WERI-Rb-1 (cell line): ENCODE data around the gene MMP17.

Experiments
- DNase-seq: peaks from one replicate; pipeline ENCODE4 v3.0.0-alpha.2; 2020
- H3K27ac ChIP-seq: fragments of 250-450 bp; sonication (Bioruptor Pico); 2 replicates; pipeline ENCODE4 v1.5.1; 2020; ENCODE audit warnings: mild to moderate bottlenecking, moderate library complexity
- H3K27me3 ChIP-seq: fragments of 250-450 bp; sonication (Bioruptor Pico); 2 replicates; pipeline ENCODE4 v1.5.1; 2021; ENCODE audit warnings: mild to moderate bottlenecking, low read depth, moderate library complexity; ENCODE audit not compliant: insufficient read depth, severe bottlenecking
- H3K36me3 ChIP-seq: fragments of 250-450 bp; sonication (Bioruptor Pico); 2 replicates; pipeline ENCODE4 v1.5.1; 2020; ENCODE audit warnings: mild to moderate bottlenecking, moderate library complexity
- H3K4me3 ChIP-seq: 2 replicates; pipeline ENCODE4 v1.5.1; 2011; ENCODE audit warnings: low read depth, mild to moderate bottlenecking, control low read depth, low read length
- H3K9me3 ChIP-seq: fragments of 250-450 bp; sonication (Bioruptor Pico); 2 replicates; pipeline ENCODE4 v1.5.1; 2021; ENCODE audit warnings: mild to moderate bottlenecking, moderate library complexity; ENCODE audit not compliant: severe bottlenecking
- TF ChIP-seq, protein P1 (sequence below): IDR thresholded peaks from 2 replicates; pipeline ENCODE4 v1.5.1; 2011; ENCODE audit warnings: low read depth, mild to moderate bottlenecking, control low read depth, inconsistent platforms, low read length

Gene MMP17

DNA sequence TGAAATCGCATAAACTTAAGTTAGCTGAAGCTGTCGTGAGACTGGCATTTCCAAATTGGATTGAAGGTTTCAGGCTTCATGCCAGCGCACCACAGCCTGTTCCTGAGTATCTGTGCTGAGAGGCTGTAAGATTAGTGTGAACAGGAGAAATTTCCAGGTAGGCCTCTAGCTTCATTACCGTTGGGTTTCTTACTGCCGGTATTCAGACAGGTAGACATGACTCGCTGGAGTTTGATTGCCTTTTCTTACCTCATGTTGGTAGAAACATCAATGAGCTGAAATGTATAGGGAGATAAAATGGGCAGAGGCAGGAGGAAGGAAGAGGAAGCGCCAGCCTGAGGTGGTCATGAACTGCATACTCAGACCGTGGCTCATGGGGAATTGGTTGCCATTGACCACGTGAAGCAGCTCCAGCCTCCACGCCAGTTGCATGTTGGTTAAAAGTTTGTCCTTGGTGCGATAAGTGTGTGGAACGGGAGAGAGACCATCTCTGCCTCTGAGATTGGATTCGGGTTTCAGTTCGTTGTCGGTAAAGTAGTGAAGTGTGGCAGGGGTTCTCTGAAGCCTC lies 42.3 kb upstream of the MMP17 start:
- peaks cover 39% of the 10 kb centered on the region for H3K36me3 ChIP-seq
- no peaks in the 10 kb centered on the region for H3K27me3 ChIP-seq
- TF ChIP-seq, protein P1, sequence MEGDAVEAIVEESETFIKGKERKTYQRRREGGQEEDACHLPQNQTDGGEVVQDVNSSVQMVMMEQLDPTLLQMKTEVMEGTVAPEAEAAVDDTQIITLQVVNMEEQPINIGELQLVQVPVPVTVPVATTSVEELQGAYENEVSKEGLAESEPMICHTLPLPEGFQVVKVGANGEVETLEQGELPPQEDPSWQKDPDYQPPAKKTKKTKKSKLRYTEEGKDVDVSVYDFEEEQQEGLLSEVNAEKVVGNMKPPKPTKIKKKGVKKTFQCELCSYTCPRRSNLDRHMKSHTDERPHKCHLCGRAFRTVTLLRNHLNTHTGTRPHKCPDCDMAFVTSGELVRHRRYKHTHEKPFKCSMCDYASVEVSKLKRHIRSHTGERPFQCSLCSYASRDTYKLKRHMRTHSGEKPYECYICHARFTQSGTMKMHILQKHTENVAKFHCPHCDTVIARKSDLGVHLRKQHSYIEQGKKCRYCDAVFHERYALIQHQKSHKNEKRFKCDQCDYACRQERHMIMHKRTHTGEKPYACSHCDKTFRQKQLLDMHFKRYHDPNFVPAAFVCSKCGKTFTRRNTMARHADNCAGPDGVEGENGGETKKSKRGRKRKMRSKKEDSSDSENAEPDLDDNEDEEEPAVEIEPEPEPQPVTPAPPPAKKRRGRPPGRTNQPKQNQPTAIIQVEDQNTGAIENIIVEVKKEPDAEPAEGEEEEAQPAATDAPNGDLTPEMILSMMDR = no peak
- no peak overlapping the region for H3K4me3 ChIP-seq
- no peak for DNase-seq
- no peaks in the 10 kb centered on the region for H3K9me3 ChIP-seq
- no peak overlapping the region for H3K27ac ChIP-seq

DNA sequence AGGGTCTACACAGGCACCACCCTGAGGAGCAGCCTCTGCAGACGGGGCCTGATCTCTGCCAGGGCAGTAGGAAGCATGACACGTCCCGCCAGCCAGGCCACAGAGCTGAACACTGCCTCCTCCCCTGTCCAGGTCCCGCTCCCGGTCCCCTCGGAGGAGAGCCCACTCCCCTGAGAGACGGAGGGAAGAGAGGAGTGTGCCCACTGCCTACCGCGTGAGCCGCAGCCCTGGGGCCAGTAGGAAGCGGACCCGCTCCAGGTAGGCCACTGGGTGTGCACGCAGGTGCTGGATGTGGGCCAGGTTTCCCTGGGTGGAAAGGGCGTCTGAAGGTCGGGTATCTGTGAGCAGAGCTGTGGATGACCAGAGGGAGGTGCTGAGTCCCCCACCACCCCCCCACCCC lies 41.9 kb upstream of the MMP17 start:
- no peak for DNase-seq
- H3K9me3 ChIP-seq = no peaks in the 10 kb centered on the region
- TF ChIP-seq, protein P1 = no peak
- H3K4me3 ChIP-seq = no peak overlapping the region
- H3K27me3 ChIP-seq = no peaks in the 10 kb centered on the region
- peaks cover 41% of the 10 kb centered on the region for H3K36me3 ChIP-seq
- no peak overlapping the region for H3K27ac ChIP-seq

DNA sequence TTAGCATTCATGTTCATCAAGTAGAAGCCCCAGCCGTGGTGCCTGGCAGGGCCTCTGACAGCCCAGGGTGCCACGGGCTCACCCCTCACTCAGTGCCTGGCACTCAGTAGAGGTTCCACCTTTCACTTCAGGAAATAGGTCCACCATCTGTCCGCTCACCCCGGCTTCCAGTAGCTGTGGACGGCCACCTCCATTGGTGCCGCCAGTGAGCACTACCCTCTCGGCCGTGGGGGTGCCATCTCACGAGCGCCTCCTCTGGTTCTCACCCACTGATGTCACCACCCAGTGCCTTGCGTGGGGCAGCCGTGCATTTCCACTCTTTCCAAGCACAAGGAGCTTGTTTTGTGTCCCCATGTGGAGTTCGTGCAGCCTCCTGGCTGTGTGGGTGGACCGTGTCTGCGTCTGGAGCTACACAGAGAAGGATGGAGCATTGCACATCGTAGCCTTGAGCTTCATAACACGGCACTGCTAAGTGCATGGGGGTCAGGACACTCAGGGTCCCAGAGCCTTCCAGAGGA lies 41.0 kb upstream of the MMP17 start:
- DNase-seq = no peak
- TF ChIP-seq, protein P1 = no peak
- peaks cover 37% of the 10 kb centered on the region for H3K36me3 ChIP-seq
- no peak overlapping the region for H3K27ac ChIP-seq
- no peaks in the 10 kb centered on the region for H3K27me3 ChIP-seq
- no peaks in the 10 kb centered on the region for H3K9me3 ChIP-seq
- no peak overlapping the region for H3K4me3 ChIP-seq

DNA sequence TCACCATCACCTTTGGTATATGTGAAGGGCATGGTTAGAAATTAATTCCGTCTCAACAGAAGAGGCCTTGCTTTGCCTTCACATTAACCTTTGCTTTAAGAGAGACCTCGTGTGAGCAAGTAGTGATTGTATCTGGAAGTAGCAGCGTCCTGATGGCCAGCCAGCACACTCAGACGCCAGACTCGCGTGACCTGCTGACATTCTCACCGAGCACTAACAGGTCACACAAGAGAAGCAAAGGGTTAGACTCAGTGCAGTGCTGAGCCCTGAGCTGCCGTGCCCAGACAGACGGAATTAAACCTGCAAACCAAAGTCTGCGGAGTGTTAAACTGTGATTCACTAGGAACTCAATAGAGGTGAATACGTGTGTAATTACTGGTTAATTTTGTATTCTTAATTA lies 40.1 kb upstream of the MMP17 start:
- no peaks in the 10 kb centered on the region for H3K9me3 ChIP-seq
- H3K36me3 ChIP-seq = peaks cover 30% of the 10 kb centered on the region
- H3K27ac ChIP-seq = no peak overlapping the region
- no peaks in the 10 kb centered on the region for H3K27me3 ChIP-seq
- TF ChIP-seq, protein P1 = no peak
- DNase-seq = no peak
- no peak overlapping the region for H3K4me3 ChIP-seq

DNA sequence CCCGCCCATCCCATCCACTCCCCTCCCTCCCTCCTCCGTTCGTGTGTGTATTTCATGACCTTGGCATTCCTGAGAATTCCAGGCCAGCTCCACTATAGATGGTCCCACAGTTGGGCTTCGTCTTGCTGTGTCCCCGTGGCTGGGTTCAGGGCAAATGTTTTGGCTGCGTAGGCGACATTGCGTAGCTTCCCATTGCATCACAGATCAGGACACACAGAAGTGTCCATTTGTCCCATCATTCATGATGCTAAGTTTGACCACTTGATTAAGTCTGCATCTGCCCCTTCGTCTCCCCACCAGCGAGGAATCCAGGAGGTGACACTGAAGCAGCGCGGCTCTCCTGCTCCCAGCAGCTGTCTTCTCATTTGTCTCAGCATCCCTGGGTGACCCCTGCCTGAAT lies 38.6 kb upstream of the MMP17 start:
- H3K27ac ChIP-seq = no peak overlapping the region
- no peaks in the 10 kb centered on the region for H3K9me3 ChIP-seq
- peaks cover 30% of the 10 kb centered on the region for H3K36me3 ChIP-seq
- no peak for DNase-seq
- H3K27me3 ChIP-seq = no peaks in the 10 kb centered on the region
- TF ChIP-seq, protein P1 = no peak
- no peak overlapping the region for H3K4me3 ChIP-seq
